IPS-18a (cell line): ENCODE results near the gene SHD.
"Not testable (repeated sequence)": the region's sequence is repeated elsewhere in the genome, so short reads cannot be mapped to it uniquely, and the experiment has no call there.

Experiments used
- H3K27ac ChIP-seq: one replicate; pipeline ENCODE4 v1.5.1; 2013; ENCODE audit warnings: low read length
- H3K27me3 ChIP-seq: one replicate; pipeline ENCODE4 v1.6.1; 2013; ENCODE audit warnings: mild to moderate bottlenecking, low read length; ENCODE audit not compliant: control insufficient read depth, insufficient read depth
- H3K36me3 ChIP-seq: one replicate; pipeline ENCODE4 v1.6.1; 2013; ENCODE audit warnings: low read depth, low read length; ENCODE audit not compliant: control insufficient read depth
- H3K4me1 ChIP-seq: one replicate; pipeline ENCODE4 v1.6.1; 2013; ENCODE audit warnings: low read depth, low read length; ENCODE audit not compliant: control insufficient read depth
- H3K4me3 ChIP-seq: one replicate; pipeline ENCODE4 v1.5.1; 2013; ENCODE audit warnings: low read length
- H3K9ac ChIP-seq: one replicate; pipeline ENCODE4 v1.6.1; 2013; ENCODE audit warnings: mild to moderate bottlenecking, low read length, moderate library complexity
- H3K9me3 ChIP-seq: one replicate; pipeline ENCODE4 v1.6.1; 2013; ENCODE audit warnings: low read depth, low read length; ENCODE audit not compliant: control insufficient read depth

The SHD gene

DNA sequence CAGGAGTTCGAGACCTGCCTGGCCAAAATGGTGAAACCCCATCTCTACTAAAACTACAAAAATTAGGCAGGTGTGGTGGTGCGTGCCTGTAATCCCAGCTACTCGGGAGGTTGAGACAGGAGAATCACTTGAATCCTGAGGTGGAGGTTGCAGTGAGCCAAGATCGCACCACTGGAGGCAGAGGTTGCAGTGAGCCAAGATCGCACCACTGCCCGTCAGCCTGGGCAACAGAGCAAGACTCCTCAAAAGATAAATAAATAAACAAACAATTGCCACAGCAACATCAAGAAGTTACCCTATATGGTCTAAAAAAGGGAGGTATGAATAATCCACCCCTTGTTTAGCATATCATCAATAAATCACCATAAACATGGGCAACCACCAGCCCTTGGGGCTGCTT is 33.1 kb upstream of the SHD start:
- H3K9ac ChIP-seq, result peak overlapping the region; percentile 95
- H3K27ac ChIP-seq, result peak overlapping the region; percentile 88
- peak overlapping the region; percentile 98 for H3K4me3 ChIP-seq
- not testable (repeated sequence) for H3K4me1 ChIP-seq, H3K27me3 ChIP-seq, H3K9me3 ChIP-seq
- H3K36me3 ChIP-seq, result peaks cover 17% of the 10 kb centered on the region

DNA sequence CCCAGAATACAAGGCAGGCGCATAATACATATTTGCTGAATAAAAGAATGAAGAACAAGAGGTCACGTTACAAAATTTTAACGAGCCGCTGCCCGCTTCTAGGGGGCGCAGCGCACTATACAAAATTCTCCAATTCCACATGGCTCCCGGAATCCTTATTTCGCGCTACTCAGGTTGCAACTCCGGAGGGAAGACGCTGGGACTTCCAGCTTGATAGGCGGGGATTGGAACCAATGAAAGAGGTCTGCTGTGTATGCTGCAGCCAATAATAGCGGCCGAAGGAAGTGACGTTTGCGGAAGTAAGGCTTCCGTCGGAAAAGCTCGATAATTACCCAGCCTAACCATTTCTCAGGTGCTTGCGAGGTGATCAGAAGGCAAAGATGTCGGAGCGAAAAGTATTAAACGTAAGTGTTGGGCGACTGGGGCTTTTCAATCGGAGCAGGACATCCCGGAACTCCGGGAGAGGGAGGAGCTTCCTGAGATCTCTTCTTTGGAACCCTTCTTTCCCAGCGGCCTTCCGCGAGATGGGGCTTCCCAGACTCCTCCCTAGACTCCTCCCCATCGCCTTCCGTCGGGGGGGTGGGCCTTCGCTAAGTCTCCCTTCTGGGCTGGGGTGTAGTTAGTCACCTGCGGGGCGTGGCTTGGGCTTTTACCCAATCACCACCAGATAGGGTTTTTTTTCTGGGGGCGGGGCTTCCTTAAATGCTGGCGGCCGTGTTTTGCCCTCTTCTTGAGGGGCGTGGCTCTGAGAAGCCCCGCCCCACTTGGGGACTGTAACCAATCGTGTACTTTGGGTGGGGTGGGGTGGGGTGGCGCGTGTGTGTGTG is 32.1 kb upstream of the SHD start, which contains the start of gene YJU2:
YJU2 (plus strand) TSS at position 314 of the 827 bp plus-strand sequence; CDS start at position 381, 67 bp downstream.
- Histone ChIP-seq H3K36me3 (peaks cover 27% of the 10 kb centered on the region), H3K9me3 (no peaks in the 10 kb centered on the region), H3K9ac (peak within 1 kb of the TSS; percentile 95), H3K4me1 (peaks cover 3% of the 10 kb centered on the region), H3K27me3 (no peaks in the 10 kb centered on the region), H3K27ac (peak within 1 kb of the TSS; percentile 98), H3K4me3 (peak within 1 kb of the TSS; percentile 98)

GRCh38 chr19:4256563-4256962 is 22.5 kb upstream of the SHD start:
- Histone ChIP-seq H3K36me3 (peaks cover 52% of the 10 kb centered on the region), H3K27me3 (no peaks in the 10 kb centered on the region), H3K27ac (no peak overlapping the region), H3K4me3 (no peak overlapping the region), H3K9ac (no peak overlapping the region), H3K9me3 (peaks cover 4% of the 10 kb centered on the region), H3K4me1 (no peaks in the 10 kb centered on the region)

DNA sequence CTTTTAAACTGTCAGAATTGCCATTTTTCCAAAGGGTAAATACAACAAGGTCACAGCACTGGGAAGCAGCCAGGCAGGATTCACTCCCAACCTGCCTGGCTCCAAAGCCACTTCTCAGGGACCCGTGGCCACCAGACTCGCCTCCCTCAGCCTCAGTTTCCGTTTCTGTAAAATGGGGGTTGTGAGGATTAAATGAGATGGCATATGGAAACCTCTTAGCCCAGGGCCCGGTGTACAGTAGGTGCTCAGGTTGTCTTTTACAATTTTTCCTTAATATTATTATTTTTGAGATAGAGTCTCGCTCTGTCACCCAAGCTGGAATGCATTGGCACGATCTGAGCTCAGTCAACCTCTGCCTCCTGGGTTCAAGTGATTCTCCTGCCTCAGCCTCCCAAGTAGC is 22.0 kb upstream of the SHD start:
- Histone ChIP-seq H3K9me3 (peaks cover 4% of the 10 kb centered on the region), H3K9ac (no peak overlapping the region), H3K27ac (no peak overlapping the region), H3K4me1 (no peaks in the 10 kb centered on the region), H3K27me3 (no peaks in the 10 kb centered on the region), H3K36me3 (peaks cover 51% of the 10 kb centered on the region), H3K4me3 (no peak overlapping the region)

DNA sequence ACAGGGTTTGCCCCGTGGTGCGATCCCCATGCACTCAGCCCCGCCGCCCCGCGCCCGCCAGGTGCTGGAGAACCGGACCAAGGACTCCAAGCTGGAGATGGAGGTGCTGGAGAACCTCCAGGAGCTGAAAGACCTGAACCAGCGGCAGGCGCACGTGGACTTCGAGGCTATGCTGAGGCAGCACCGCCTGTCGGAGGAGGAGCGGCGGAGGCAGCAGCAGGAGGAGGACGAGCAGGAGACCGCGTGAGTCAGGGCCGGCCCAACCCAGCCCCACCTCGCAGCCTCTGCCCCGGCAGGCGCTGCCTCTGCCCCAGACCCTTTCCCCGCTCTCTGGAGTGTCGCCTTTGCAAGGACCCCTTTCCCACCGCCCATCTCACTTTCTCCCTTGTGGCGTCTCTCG is 20.9 kb upstream of the SHD start:
- no peaks in the 10 kb centered on the region for H3K4me1 ChIP-seq
- H3K9ac ChIP-seq, result no peak overlapping the region
- H3K27me3 ChIP-seq, result no peaks in the 10 kb centered on the region
- H3K9me3 ChIP-seq, result peaks cover 4% of the 10 kb centered on the region
- H3K4me3 ChIP-seq, result no peak overlapping the region
- peaks cover 45% of the 10 kb centered on the region for H3K36me3 ChIP-seq
- no peak overlapping the region for H3K27ac ChIP-seq

GRCh38 chr19:4260613-4261191 is 18.4 kb upstream of the SHD start:
- Histone ChIP-seq H3K4me3 (no peak overlapping the region), H3K4me1 (no peaks in the 10 kb centered on the region), H3K9ac (no peak overlapping the region), H3K9me3 (peaks cover 4% of the 10 kb centered on the region), H3K36me3 (peaks cover 31% of the 10 kb centered on the region), H3K27me3 (no peaks in the 10 kb centered on the region), H3K27ac (no peak overlapping the region)

- Histone ChIP-seq H3K36me3 (peaks cover 17% of the 10 kb centered on the region), H3K4me1 (no peaks in the 10 kb centered on the region), H3K9me3 (no peaks in the 10 kb centered on the region), H3K27me3 (no peaks in the 10 kb centered on the region), H3K9ac (no peak overlapping the region), H3K27ac (no peak overlapping the region), H3K4me3 (no peak overlapping the region)
These were observed 14.3 kb upstream of the SHD start for GRCh38 chr19:4264812-4265211.

DNA sequence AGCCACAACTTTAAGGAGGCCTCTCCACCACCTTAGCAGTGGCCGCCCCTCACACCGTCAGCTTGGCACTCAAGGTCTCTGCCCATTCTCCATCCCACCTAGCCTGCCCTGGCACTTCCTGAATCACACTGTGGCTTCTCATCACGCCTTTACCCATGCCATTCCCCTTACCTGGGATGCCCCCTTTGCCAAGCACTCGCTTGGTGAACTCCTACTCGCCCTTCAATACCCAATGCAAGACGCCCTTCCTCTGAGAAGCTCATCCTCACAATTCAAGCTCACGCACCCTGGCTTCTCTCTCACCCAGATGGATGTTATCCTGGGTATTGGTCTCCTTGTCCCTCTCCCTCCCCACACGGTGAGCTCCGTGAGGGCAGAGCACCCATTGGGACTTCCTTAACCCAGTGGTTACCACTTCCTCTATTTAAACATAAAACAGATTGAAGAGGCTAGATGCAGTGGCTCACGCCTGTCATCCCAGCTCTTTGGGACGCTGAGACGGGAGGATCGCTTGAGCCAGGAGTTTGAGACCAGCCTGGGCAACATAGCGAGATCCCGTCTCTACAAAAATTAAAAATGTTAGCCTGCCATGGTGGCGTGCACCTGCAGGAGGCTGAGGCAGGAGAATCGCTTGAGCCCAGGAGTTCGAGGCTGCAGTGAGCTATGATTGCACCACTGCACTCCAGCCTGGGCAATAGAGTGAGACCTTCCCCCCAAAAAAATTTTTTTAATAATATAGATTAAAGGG is 12.6 kb upstream of the SHD start:
- Histone ChIP-seq H3K4me3 (no peak overlapping the region), H3K4me1 (no peaks in the 10 kb centered on the region), H3K9ac (no peak overlapping the region), H3K27me3 (no peaks in the 10 kb centered on the region), H3K9me3 (no peaks in the 10 kb centered on the region), H3K36me3 (peaks cover 9% of the 10 kb centered on the region), H3K27ac (no peak overlapping the region)

- Histone ChIP-seq H3K9ac (no peak overlapping the region), H3K4me3 (no peak overlapping the region), H3K9me3 (no peaks in the 10 kb centered on the region), H3K4me1 (no peaks in the 10 kb centered on the region), H3K27ac (no peak overlapping the region), H3K27me3 (no peaks in the 10 kb centered on the region), H3K36me3 (peaks cover 6% of the 10 kb centered on the region)
These were observed 11.8 kb upstream of the SHD start for GRCh38 chr19:4267101-4267900.

- Histone ChIP-seq H3K36me3 (peaks cover 6% of the 10 kb centered on the region), H3K4me3 (no peak overlapping the region), H3K9ac (no peak overlapping the region), H3K4me1 (no peaks in the 10 kb centered on the region), H3K9me3 (no peaks in the 10 kb centered on the region), H3K27ac (no peak overlapping the region), H3K27me3 (no peaks in the 10 kb centered on the region)
These were observed 10.9 kb upstream of the SHD start for GRCh38 chr19:4267901-4268815.
